ENCODE results near the gene LPCAT1. TPM values are rescaled to one million over a fixed set of nuclear protein-coding genes. Genes with fewer than 3 reads are reported as not detected.

Gene LPCAT1
- total and polyA plus RNA-seq, 8 donors = 5.2 to 229 (median 14.4) TPM

GRCh38 chr5:1498623-1499416 is 24.9 kb downstream of the LPCAT1 start:
- 86 to 90% (median 87%) methylated on average over 15 to 17 of the region's 17 CpGs for WGBS, 5 donors
- H3K27ac ChIP-seq = no peak overlapping the region
- TF ChIP-seq, protein P1, sequence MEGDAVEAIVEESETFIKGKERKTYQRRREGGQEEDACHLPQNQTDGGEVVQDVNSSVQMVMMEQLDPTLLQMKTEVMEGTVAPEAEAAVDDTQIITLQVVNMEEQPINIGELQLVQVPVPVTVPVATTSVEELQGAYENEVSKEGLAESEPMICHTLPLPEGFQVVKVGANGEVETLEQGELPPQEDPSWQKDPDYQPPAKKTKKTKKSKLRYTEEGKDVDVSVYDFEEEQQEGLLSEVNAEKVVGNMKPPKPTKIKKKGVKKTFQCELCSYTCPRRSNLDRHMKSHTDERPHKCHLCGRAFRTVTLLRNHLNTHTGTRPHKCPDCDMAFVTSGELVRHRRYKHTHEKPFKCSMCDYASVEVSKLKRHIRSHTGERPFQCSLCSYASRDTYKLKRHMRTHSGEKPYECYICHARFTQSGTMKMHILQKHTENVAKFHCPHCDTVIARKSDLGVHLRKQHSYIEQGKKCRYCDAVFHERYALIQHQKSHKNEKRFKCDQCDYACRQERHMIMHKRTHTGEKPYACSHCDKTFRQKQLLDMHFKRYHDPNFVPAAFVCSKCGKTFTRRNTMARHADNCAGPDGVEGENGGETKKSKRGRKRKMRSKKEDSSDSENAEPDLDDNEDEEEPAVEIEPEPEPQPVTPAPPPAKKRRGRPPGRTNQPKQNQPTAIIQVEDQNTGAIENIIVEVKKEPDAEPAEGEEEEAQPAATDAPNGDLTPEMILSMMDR (IDR thresholded peaks at IDR 0.05) = no peak
- TF ChIP-seq POLR2A (IDR thresholded peaks at IDR 0.05) (no peak), POLR2AphosphoS5 (IDR thresholded peaks at IDR 0.05) (no peak)

GRCh38 chr5:1497795-1498622 is 25.8 kb downstream of the LPCAT1 start:
- no peaks in the 10 kb centered on the region for H3K9me3 ChIP-seq
- no peak overlapping the region for H3K4me3 ChIP-seq
- 79 to 88% (median 85%) methylated on average over 18 of the region's 18 CpGs for WGBS, 5 donors
- H3K4me1 ChIP-seq = peaks cover 13 to 49% (median 34%) of the 10 kb centered on the region in 4 donors
- H3K27ac ChIP-seq = peak overlapping the region in 2 of 5 donors; percentile 26 to 41
- peaks cover 8 to 50% (median 30%) of the 10 kb centered on the region in 4 donors for H3K36me3 ChIP-seq
- intact Hi-C loops (cut with DNase I; ENCODE audit: low total_unique reads) = no loop called here
- TF ChIP-seq EP300 (IDR thresholded peaks at IDR 0.05) (no peak), POLR2AphosphoS5 (IDR thresholded peaks at IDR 0.05) (no peak), POLR2A (IDR thresholded peaks at IDR 0.05) (no peak)
- TF ChIP-seq, protein P1 (IDR thresholded peaks at IDR 0.05) = no peak
- no peaks in the 10 kb centered on the region for H3K27me3 ChIP-seq
- DNase-seq = no peak

More at GRCh38 chr5:1498623-1499416, 24.9 kb downstream of the LPCAT1 start:
- H3K9me3 ChIP-seq = no peaks in the 10 kb centered on the region
- H3K4me3 ChIP-seq = no peak overlapping the region
- DNase-seq = no peak
- intact Hi-C loops (cut with DNase I; ENCODE audit: low total_unique reads) = no loop called here
- H3K27me3 ChIP-seq = no peaks in the 10 kb centered on the region
- peaks cover 13 to 58% (median 39%) of the 10 kb centered on the region in 4 donors for H3K4me1 ChIP-seq
- H3K36me3 ChIP-seq = peaks cover 8 to 44% (median 22%) of the 10 kb centered on the region in 4 donors

DNA sequence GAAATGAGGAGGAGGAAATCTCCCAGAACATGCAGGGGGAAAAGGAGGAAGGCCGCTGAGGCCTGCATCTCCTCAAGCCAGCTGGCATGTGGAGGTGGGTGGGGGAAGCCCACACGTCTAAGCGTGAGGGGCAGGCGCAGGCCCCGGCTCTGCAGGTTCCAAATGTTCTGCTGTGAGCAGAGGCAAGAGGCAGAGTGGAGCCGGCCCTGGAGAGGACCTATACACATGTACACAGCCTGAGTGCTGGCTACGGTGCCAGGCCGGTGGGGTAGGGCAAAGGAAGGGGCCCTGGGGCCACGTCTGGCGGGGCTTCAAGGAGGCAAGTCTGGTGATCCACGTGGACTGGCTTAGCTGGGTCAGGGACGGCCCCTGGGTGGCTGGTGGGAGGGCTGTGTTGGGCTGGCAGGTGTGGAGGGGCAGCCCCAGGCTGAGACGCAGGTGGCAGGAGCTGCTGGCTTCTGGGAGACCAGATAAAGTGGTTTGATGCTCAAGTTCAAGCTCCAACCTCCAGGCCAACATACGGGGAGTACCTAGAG is 26.4 kb downstream of the LPCAT1 start:
- intact Hi-C loops (cut with DNase I; ENCODE audit: low total_unique reads) = no loop called here
- H3K4me1 ChIP-seq = peaks cover 13 to 42% (median 27%) of the 10 kb centered on the region in 4 donors
- 75 to 86% (median 78%) methylated on average over 10 to 14 of the region's 14 CpGs for WGBS, 5 donors
- TF ChIP-seq, protein P1 (IDR thresholded peaks at IDR 0.05) = no peak
- TF ChIP-seq EP300 (IDR thresholded peaks at IDR 0.05) (no peak), POLR2A (IDR thresholded peaks at IDR 0.05) (no peak), POLR2AphosphoS5 (IDR thresholded peaks at IDR 0.05) (no peak)
- H3K4me3 ChIP-seq = no peak overlapping the region
- H3K27me3 ChIP-seq = no peaks in the 10 kb centered on the region
- peak in 1 of 2 donors; percentile 42 for DNase-seq
- no peaks in the 10 kb centered on the region for H3K9me3 ChIP-seq
- peak overlapping the region in 2 of 5 donors; percentile 26 to 41 for H3K27ac ChIP-seq
- H3K36me3 ChIP-seq = peaks cover 8 to 57% (median 37%) of the 10 kb centered on the region in 4 donors

DNA sequence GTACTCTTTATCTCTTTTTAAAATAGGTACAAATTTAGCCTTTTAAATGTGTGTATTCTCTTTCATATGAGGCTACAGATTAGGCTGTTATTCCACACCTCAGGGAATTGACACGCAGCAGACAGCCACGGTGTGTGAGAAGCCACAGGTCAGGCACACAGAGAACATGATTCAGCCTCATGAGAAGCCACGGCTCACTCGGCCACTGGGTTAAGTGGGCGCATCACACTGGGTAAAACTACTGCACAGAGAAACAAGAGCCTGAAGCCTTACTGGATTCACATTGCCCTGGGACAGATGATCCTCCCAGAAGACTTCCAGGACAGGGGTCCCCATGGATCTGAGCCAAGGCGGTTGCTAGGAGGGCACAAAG is 28.2 kb downstream of the LPCAT1 start:
- H3K27ac ChIP-seq = peak overlapping the region in 3 of 5 donors; percentile 13 to 80 (median 69)
- TF ChIP-seq POLR2AphosphoS5 (IDR thresholded peaks at IDR 0.05) (no peak), EP300 (IDR thresholded peaks at IDR 0.05) (no peak), POLR2A (IDR thresholded peaks at IDR 0.05) (no peak)
- peaks cover 3 to 24% (median 14%) of the 10 kb centered on the region in 4 donors for H3K4me1 ChIP-seq
- 65 to 78% (median 76%) methylated on average over 5 to 6 of the region's 6 CpGs for WGBS, 5 donors
- peaks cover 8 to 67% (median 54%) of the 10 kb centered on the region in 4 donors for H3K36me3 ChIP-seq
- DNase-seq = no peak
- no peaks in the 10 kb centered on the region for H3K27me3 ChIP-seq
- no peak overlapping the region for H3K4me3 ChIP-seq
- intact Hi-C loops (cut with DNase I; ENCODE audit: low total_unique reads) = no loop called here
- H3K9me3 ChIP-seq = no peaks in the 10 kb centered on the region

Measured in stomach (tissue), 9 donors.